DND-41 (cell line): Measurements from ENCODE around the gene SPEF1.

Experiments
- ATAC-seq: fragments of 200-7000 bp; cut with Tn5 transposase; 3 replicates; pipeline ENCODE4 v1.9.1; 2021; ENCODE audit warnings: low read depth; ENCODE audit not compliant: insufficient read depth
- DNase-seq: peaks from one replicate; pipeline ENCODE4 v3.0.0-alpha.2; 2020
- H2AFZ ChIP-seq: 2 replicates; pipeline ENCODE4 v1.6.0; 2012; ENCODE audit warnings: low read depth, low read length
- H3K27ac ChIP-seq: 2 replicates; pipeline ENCODE4 v1.5.1; 2012; ENCODE audit warnings: low read length, inconsistent platforms
- H3K27me3 ChIP-seq: fragments of 200-600 bp; sonication (generic); 2 replicates; pipeline ENCODE4 v1.6.0; 2012; ENCODE audit warnings: low read length, mild to moderate bottlenecking, inconsistent platforms; ENCODE audit not compliant: insufficient read depth, poor library complexity
- H3K36me3 ChIP-seq: 2 replicates; pipeline ENCODE4 v1.5.1; 2012; ENCODE audit warnings: low read length, inconsistent platforms; ENCODE audit not compliant: insufficient read depth
- H3K4me1 ChIP-seq: 2 replicates; pipeline ENCODE4 v1.5.1; 2012; ENCODE audit warnings: mild to moderate bottlenecking, low read length; ENCODE audit not compliant: insufficient read depth
- H3K4me2 ChIP-seq: 2 replicates; pipeline ENCODE4 v1.6.0; 2012; ENCODE audit warnings: mild to moderate bottlenecking, moderate library complexity, low read length, inconsistent platforms; ENCODE audit not compliant: insufficient read depth
- H3K4me3 ChIP-seq, 2 experiments: fragments of 200-600 bp in 1 of 2; shearing (Covaris generic) in 1 of 2; 2 replicates each; pipeline ENCODE4 v1.5.1; 2012 to 2016; ENCODE audit warnings: inconsistent platforms in 2 of 2, low read length in 2 of 2, mild to moderate bottlenecking in 2 of 2, low read depth in 1 of 2, moderate library complexity in 1 of 2
- H3K79me2 ChIP-seq: 2 replicates; pipeline ENCODE4 v1.6.0; 2012; ENCODE audit warnings: low read length, inconsistent platforms; ENCODE audit not compliant: insufficient read depth
- H3K9ac ChIP-seq: 2 replicates; pipeline ENCODE4 v1.6.0; 2012; ENCODE audit warnings: low read depth, mild to moderate bottlenecking, inconsistent platforms, low read length, moderate library complexity
- H3K9me3 ChIP-seq: 2 replicates; pipeline ENCODE4 v1.5.1; 2012; ENCODE audit warnings: low read length, moderate library complexity, mild to moderate bottlenecking, inconsistent platforms; ENCODE audit not compliant: insufficient read depth, severe bottlenecking
- H4K20me1 ChIP-seq: 2 replicates; pipeline ENCODE4 v1.6.0; 2012; ENCODE audit warnings: low read length; ENCODE audit not compliant: insufficient read depth
- CTCF ChIP-seq: IDR thresholded peaks from 2 replicates; pipeline ENCODE4 v1.5.1; 2012; ENCODE audit warnings: borderline replicate concordance, low read length, moderate library complexity, mild to moderate bottlenecking; ENCODE audit not compliant: poor library complexity, severe bottlenecking; ENCODE audit errors: extremely low read depth
- EZH2 ChIP-seq: IDR thresholded peaks from 3 replicates; pipeline ENCODE4 v1.6.1; 2012; ENCODE audit warnings: borderline replicate concordance, low read depth, mild to moderate bottlenecking, moderate library complexity, low read length, inconsistent platforms; ENCODE audit not compliant: severe bottlenecking

Gene SPEF1

GRCh38 chr20:3749087-3749688, 32.1 kb downstream of the SPEF1 start:
- H3K4me3 ChIP-seq: no peak overlapping the region
- TF ChIP-seq CTCF (no peak), EZH2 (no peak)
- peaks cover 6% of the 10 kb centered on the region; the same call in 1 of the 2 replicates for H4K20me1 ChIP-seq
- no peak overlapping the region for H3K9ac ChIP-seq
- H2AFZ ChIP-seq: no peak overlapping the region
- ATAC-seq: no peak
- DNase-seq: no peak
- no peaks in the 10 kb centered on the region for H3K4me1 ChIP-seq
- no peak overlapping the region for H3K4me2 ChIP-seq
- H3K9me3 ChIP-seq: no peaks in the 10 kb centered on the region
- H3K36me3 ChIP-seq: peaks cover 9% of the 10 kb centered on the region
- H3K79me2 ChIP-seq: no peaks in the 10 kb centered on the region
- H3K27ac ChIP-seq: no peak overlapping the region
- no peaks in the 10 kb centered on the region for H3K27me3 ChIP-seq

- H3K79me2 ChIP-seq: no peaks in the 10 kb centered on the region
- no peak overlapping the region for H2AFZ ChIP-seq
- DNase-seq (no peak), ATAC-seq (no peak)
- no peak for TF ChIP-seq EZH2
- no peak for TF ChIP-seq CTCF
- no peak overlapping the region for H3K4me2 ChIP-seq
- no peaks in the 10 kb centered on the region for H3K27me3 ChIP-seq
- no peak overlapping the region for H3K4me3 ChIP-seq
- no peak overlapping the region for H3K9ac ChIP-seq
- H4K20me1 ChIP-seq: peaks cover 6% of the 10 kb centered on the region; the same call in 1 of the 2 replicates
- no peak overlapping the region for H3K27ac ChIP-seq
- no peaks in the 10 kb centered on the region for H3K9me3 ChIP-seq
- H3K36me3 ChIP-seq: peaks cover 9% of the 10 kb centered on the region
- H3K4me1 ChIP-seq: no peaks in the 10 kb centered on the region
Observed at GRCh38 chr20:3748073-3748472, 33.2 kb downstream of the SPEF1 start.

DNA sequence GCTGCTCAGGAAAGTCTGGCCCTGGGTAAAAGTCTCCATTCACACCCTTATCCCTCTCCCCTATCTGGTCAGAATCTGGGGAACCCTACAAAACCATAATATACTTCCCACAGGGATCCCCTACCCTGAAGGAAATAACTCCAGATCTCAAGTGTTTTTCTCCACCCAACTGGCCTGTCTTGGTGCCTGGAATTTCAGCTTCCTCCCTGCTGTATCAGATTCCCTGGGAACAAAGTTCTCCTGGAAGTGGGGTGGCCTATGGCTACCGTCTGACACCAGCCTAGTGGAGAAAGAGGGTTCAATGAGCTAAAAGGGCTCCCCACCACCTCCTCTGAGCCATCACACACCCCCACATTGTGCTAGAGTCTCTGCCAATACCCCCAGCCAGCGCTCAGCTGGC, 33.8 kb downstream of the SPEF1 start:
- no peaks in the 10 kb centered on the region for H3K27me3 ChIP-seq
- H3K27ac ChIP-seq: no peak overlapping the region
- peaks cover 9% of the 10 kb centered on the region for H3K36me3 ChIP-seq
- H2AFZ ChIP-seq: no peak overlapping the region
- no peaks in the 10 kb centered on the region for H3K9me3 ChIP-seq
- H3K4me2 ChIP-seq: no peak overlapping the region
- no peak overlapping the region for H3K9ac ChIP-seq
- no peaks in the 10 kb centered on the region for H3K4me1 ChIP-seq
- no peak for DNase-seq
- no peaks in the 10 kb centered on the region for H3K79me2 ChIP-seq
- peaks cover 6% of the 10 kb centered on the region; the same call in 1 of the 2 replicates for H4K20me1 ChIP-seq
- ATAC-seq: no peak
- TF ChIP-seq CTCF (no peak), EZH2 (no peak)
- H3K4me3 ChIP-seq: no peak overlapping the region

DNA sequence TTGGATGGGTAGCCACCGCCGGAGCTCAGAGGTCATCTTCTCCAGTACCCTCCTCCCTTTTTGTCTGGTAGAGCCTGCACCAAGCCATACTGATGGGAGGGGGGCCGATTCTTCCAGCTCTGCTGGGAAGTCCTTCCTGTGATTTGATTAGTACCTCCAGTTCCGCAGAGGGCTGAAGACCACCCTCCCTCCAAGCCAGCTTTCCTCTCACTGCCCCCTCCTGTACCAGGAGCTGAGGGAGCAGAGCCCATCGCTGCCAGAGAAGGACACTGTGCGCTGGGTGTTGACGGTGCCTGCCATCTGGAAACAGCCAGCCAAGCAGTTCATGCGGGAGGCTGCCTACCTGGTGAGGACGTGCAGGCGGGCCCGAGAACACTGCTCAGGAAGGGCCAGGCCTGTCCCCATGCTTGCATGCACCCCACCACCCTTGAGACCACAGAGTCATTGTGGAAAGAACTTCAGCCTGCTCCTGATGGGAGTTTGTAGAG, 35.5 kb downstream of the SPEF1 start:
- no peak overlapping the region for H2AFZ ChIP-seq
- no peaks in the 10 kb centered on the region for H3K27me3 ChIP-seq
- no peak for TF ChIP-seq EZH2
- TF ChIP-seq CTCF: no peak
- no peaks in the 10 kb centered on the region for H3K9me3 ChIP-seq
- no peak overlapping the region for H3K4me2 ChIP-seq
- ATAC-seq (no peak), DNase-seq (no peak)
- no peak overlapping the region for H3K4me3 ChIP-seq
- no peaks in the 10 kb centered on the region for H3K4me1 ChIP-seq
- no peak overlapping the region for H3K27ac ChIP-seq
- H3K79me2 ChIP-seq: no peaks in the 10 kb centered on the region
- H4K20me1 ChIP-seq: peaks cover 2% of the 10 kb centered on the region; the same call in 1 of the 2 replicates
- H3K9ac ChIP-seq: no peak overlapping the region
- peaks cover 4% of the 10 kb centered on the region; the same call in 1 of the 2 replicates for H3K36me3 ChIP-seq
